ENCODE results near the gene ANXA10. TPM values are rescaled to one million over a fixed set of nuclear protein-coding genes. Genes with fewer than 3 reads are reported as not detected.

The ANXA10 gene
- total and polyA plus RNA-seq, 2 donors, result 0.19 to 0.34 TPM

GRCh38 chr4:168164045-168164444, 71.7 kb downstream of the ANXA10 start:
- no peaks in the 10 kb centered on the region for H3K27me3 ChIP-seq (ENCODE audit: control insufficient read depth in 2 of 2, insufficient read depth in 1 of 2, low read length in 1 of 2)
- H3K9me3 ChIP-seq (ENCODE audit: control insufficient read depth in 2 of 2, insufficient read depth in 1 of 2, low read length in 1 of 2), result no peaks in the 10 kb centered on the region
- no peak overlapping the region for H3K27ac ChIP-seq (ENCODE audit: low read depth in 1 of 2, low read length in 1 of 2)
- H3K4me3 ChIP-seq (ENCODE audit: low read length in 2 of 2), result no peak overlapping the region
- no peaks in the 10 kb centered on the region for H3K4me1 ChIP-seq (ENCODE audit: control insufficient read depth in 2 of 2, insufficient read depth in 2 of 2, low read length in 2 of 2)
- H3K36me3 ChIP-seq (ENCODE audit: control insufficient read depth in 2 of 2, insufficient read depth in 2 of 2, low read length in 1 of 2), result no peaks in the 10 kb centered on the region
- DNase-seq (ENCODE audit: low read depth in 6 of 9, low spot score in 9 of 9), result no peak
- 81% methylated on average over 3 of the region's 3 CpGs for WGBS

- no peak overlapping the region for H3K4me3 ChIP-seq (ENCODE audit: low read length in 2 of 2)
- H3K4me1 ChIP-seq (ENCODE audit: control insufficient read depth in 2 of 2, insufficient read depth in 2 of 2, low read length in 2 of 2), result no peaks in the 10 kb centered on the region
- H3K27ac ChIP-seq (ENCODE audit: low read depth in 1 of 2, low read length in 1 of 2), result no peak overlapping the region
- no peak for DNase-seq (ENCODE audit: low read depth in 6 of 9, low spot score in 9 of 9)
- H3K27me3 ChIP-seq (ENCODE audit: control insufficient read depth in 2 of 2, insufficient read depth in 1 of 2, low read length in 1 of 2), result no peaks in the 10 kb centered on the region
- WGBS, result 85% methylated on average over 1 of the region's 1 CpG
- no peaks in the 10 kb centered on the region for H3K9me3 ChIP-seq (ENCODE audit: control insufficient read depth in 2 of 2, insufficient read depth in 1 of 2, low read length in 1 of 2)
- no peaks in the 10 kb centered on the region for H3K36me3 ChIP-seq (ENCODE audit: control insufficient read depth in 2 of 2, insufficient read depth in 2 of 2, low read length in 1 of 2)
Measured at GRCh38 chr4:168164915-168165548, 72.7 kb downstream of the ANXA10 start.

GRCh38 chr4:168167714-168168284, 75.5 kb downstream of the ANXA10 start:
- 82% methylated on average over 6 of the region's 6 CpGs for WGBS
- H3K9me3 ChIP-seq (ENCODE audit: control insufficient read depth in 2 of 2, insufficient read depth in 1 of 2, low read length in 1 of 2), result no peaks in the 10 kb centered on the region
- H3K27me3 ChIP-seq (ENCODE audit: control insufficient read depth in 2 of 2, insufficient read depth in 1 of 2, low read length in 1 of 2), result no peaks in the 10 kb centered on the region
- H3K4me1 ChIP-seq (ENCODE audit: control insufficient read depth in 2 of 2, insufficient read depth in 2 of 2, low read length in 2 of 2), result no peaks in the 10 kb centered on the region
- no peak overlapping the region for H3K27ac ChIP-seq (ENCODE audit: low read depth in 1 of 2, low read length in 1 of 2)
- peak in 1 of 9 donors; percentile 13 for DNase-seq (ENCODE audit: low read depth in 6 of 9, low spot score in 9 of 9)
- H3K36me3 ChIP-seq (ENCODE audit: control insufficient read depth in 2 of 2, insufficient read depth in 2 of 2, low read length in 1 of 2), result no peaks in the 10 kb centered on the region
- no peak overlapping the region for H3K4me3 ChIP-seq (ENCODE audit: low read length in 2 of 2)

- no peaks in the 10 kb centered on the region for H3K27me3 ChIP-seq (ENCODE audit: control insufficient read depth in 2 of 2, insufficient read depth in 1 of 2, low read length in 1 of 2)
- no peaks in the 10 kb centered on the region for H3K9me3 ChIP-seq (ENCODE audit: control insufficient read depth in 2 of 2, insufficient read depth in 1 of 2, low read length in 1 of 2)
- H3K4me1 ChIP-seq (ENCODE audit: control insufficient read depth in 2 of 2, insufficient read depth in 2 of 2, low read length in 2 of 2), result no peaks in the 10 kb centered on the region
- H3K27ac ChIP-seq (ENCODE audit: low read depth in 1 of 2, low read length in 1 of 2), result no peak overlapping the region
- no peak overlapping the region for H3K4me3 ChIP-seq (ENCODE audit: low read length in 2 of 2)
- WGBS, result 85% methylated on average over 6 of the region's 6 CpGs
- DNase-seq (ENCODE audit: low read depth in 6 of 9, low spot score in 9 of 9), result no peak
- no peaks in the 10 kb centered on the region for H3K36me3 ChIP-seq (ENCODE audit: control insufficient read depth in 2 of 2, insufficient read depth in 2 of 2, low read length in 1 of 2)
Measured at GRCh38 chr4:168174308-168174707, 82.0 kb downstream of the ANXA10 start.

GRCh38 chr4:168177546-168178149, 85.3 kb downstream of the ANXA10 start:
- no peaks in the 10 kb centered on the region for H3K36me3 ChIP-seq (ENCODE audit: control insufficient read depth in 2 of 2, insufficient read depth in 2 of 2, low read length in 1 of 2)
- no peaks in the 10 kb centered on the region for H3K9me3 ChIP-seq (ENCODE audit: control insufficient read depth in 2 of 2, insufficient read depth in 1 of 2, low read length in 1 of 2)
- 97% methylated on average over 5 of the region's 5 CpGs for WGBS
- H3K27me3 ChIP-seq (ENCODE audit: control insufficient read depth in 2 of 2, insufficient read depth in 1 of 2, low read length in 1 of 2), result no peaks in the 10 kb centered on the region
- DNase-seq (ENCODE audit: low read depth in 6 of 9, low spot score in 9 of 9), result no peak
- H3K4me1 ChIP-seq (ENCODE audit: control insufficient read depth in 2 of 2, insufficient read depth in 2 of 2, low read length in 2 of 2), result no peaks in the 10 kb centered on the region
- no peak overlapping the region for H3K4me3 ChIP-seq (ENCODE audit: low read length in 2 of 2)
- no peak overlapping the region for H3K27ac ChIP-seq (ENCODE audit: low read depth in 1 of 2, low read length in 1 of 2)

- Histone ChIP-seq H3K27me3 (ENCODE audit: control insufficient read depth in 2 of 2, insufficient read depth in 1 of 2, low read length in 1 of 2) (no peaks in the 10 kb centered on the region), H3K36me3 (ENCODE audit: control insufficient read depth in 2 of 2, insufficient read depth in 2 of 2, low read length in 1 of 2) (no peaks in the 10 kb centered on the region), H3K4me3 (ENCODE audit: low read length in 2 of 2) (no peak overlapping the region), H3K27ac (ENCODE audit: low read depth in 1 of 2, low read length in 1 of 2) (no peak overlapping the region), H3K9me3 (ENCODE audit: control insufficient read depth in 2 of 2, insufficient read depth in 1 of 2, low read length in 1 of 2) (no peaks in the 10 kb centered on the region), H3K4me1 (ENCODE audit: control insufficient read depth in 2 of 2, insufficient read depth in 2 of 2, low read length in 2 of 2) (no peaks in the 10 kb centered on the region)
- DNase-seq (ENCODE audit: low read depth in 6 of 9, low spot score in 9 of 9), result peak in 8 of 9 donors; percentile 13 to 63 (median 30)
- 50% methylated on average over 6 of the region's 6 CpGs for WGBS
Measured at GRCh38 chr4:168183717-168184571, 91.6 kb downstream of the ANXA10 start.

- no peak overlapping the region for H3K27ac ChIP-seq (ENCODE audit: low read depth in 1 of 2, low read length in 1 of 2)
- no peaks in the 10 kb centered on the region for H3K36me3 ChIP-seq (ENCODE audit: control insufficient read depth in 2 of 2, insufficient read depth in 2 of 2, low read length in 1 of 2)
- DNase-seq (ENCODE audit: low read depth in 6 of 9, low spot score in 9 of 9), result no peak
- 97% methylated on average over 1 of the region's 1 CpG for WGBS
- no peak overlapping the region for H3K4me3 ChIP-seq (ENCODE audit: low read length in 2 of 2)
- no peaks in the 10 kb centered on the region for H3K4me1 ChIP-seq (ENCODE audit: control insufficient read depth in 2 of 2, insufficient read depth in 2 of 2, low read length in 2 of 2)
- H3K27me3 ChIP-seq (ENCODE audit: control insufficient read depth in 2 of 2, insufficient read depth in 1 of 2, low read length in 1 of 2), result no peaks in the 10 kb centered on the region
- H3K9me3 ChIP-seq (ENCODE audit: control insufficient read depth in 2 of 2, insufficient read depth in 1 of 2, low read length in 1 of 2), result no peaks in the 10 kb centered on the region
Measured at GRCh38 chr4:168188754-168189153, 96.4 kb downstream of the ANXA10 start.

- Histone ChIP-seq H3K4me3 (ENCODE audit: low read length in 2 of 2) (no peak overlapping the region), H3K27ac (ENCODE audit: low read depth in 1 of 2, low read length in 1 of 2) (no peak overlapping the region), H3K36me3 (ENCODE audit: control insufficient read depth in 2 of 2, insufficient read depth in 2 of 2, low read length in 1 of 2) (no peaks in the 10 kb centered on the region), H3K9me3 (ENCODE audit: control insufficient read depth in 2 of 2, insufficient read depth in 1 of 2, low read length in 1 of 2) (no peaks in the 10 kb centered on the region), H3K4me1 (ENCODE audit: control insufficient read depth in 2 of 2, insufficient read depth in 2 of 2, low read length in 2 of 2) (no peaks in the 10 kb centered on the region), H3K27me3 (ENCODE audit: control insufficient read depth in 2 of 2, insufficient read depth in 1 of 2, low read length in 1 of 2) (no peaks in the 10 kb centered on the region)
- no peak for DNase-seq (ENCODE audit: low read depth in 6 of 9, low spot score in 9 of 9)
Measured at GRCh38 chr4:168197926-168198325, 105.6 kb downstream of the ANXA10 start.

Data from thymus (tissue), 11 donors.